HG03571 (cell line): ENCODE measurements around the gene CFAP74.

Source experiments
- ATAC-seq: cut with Tn5 transposase; IDR thresholded peaks from one replicate; pipeline ENCODE4 v1.9.1; 2021; ENCODE audit not compliant: unreplicated experiment

Gene CFAP74

DNA sequence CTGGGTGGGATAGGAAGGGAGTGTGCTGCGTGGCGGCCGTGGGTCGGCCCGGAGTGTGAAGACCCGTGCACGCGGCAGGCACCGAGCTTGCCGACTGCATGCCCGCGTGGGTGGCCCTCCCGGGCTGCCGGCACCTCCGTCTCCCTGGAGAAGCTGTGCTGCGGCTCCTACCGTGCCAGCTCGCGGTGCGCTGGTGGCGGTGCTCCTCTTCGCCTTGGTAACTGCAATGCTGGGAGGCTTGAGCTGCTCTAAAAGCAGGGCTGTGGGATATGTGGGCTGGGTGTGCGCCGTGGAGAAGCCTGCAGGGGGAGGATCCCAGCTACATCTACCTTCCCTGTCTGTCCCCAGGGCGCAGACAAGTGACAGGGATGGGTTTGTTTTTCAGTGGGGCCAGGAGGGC lies 18.0 kb upstream of the CFAP74 start:
- ATAC-seq: no peak

DNA sequence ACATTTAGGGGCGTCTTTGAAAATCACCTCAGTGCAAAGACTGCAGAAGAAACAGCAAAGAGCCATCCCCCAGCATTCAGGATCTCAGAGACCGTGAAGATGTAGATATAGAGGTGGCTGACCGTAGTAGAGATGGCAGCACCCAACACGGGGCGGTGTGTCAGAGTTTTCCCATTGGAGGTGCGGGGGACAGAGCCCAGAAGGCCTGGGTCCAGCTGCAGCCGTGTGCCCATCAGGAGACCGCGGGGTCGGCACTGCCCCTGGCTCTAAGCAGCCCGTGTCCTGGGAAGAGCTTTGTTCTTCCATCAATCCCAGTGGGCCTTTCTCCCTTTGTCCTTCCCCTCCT lies 16.7 kb upstream of the CFAP74 start:
- no peak for ATAC-seq

DNA sequence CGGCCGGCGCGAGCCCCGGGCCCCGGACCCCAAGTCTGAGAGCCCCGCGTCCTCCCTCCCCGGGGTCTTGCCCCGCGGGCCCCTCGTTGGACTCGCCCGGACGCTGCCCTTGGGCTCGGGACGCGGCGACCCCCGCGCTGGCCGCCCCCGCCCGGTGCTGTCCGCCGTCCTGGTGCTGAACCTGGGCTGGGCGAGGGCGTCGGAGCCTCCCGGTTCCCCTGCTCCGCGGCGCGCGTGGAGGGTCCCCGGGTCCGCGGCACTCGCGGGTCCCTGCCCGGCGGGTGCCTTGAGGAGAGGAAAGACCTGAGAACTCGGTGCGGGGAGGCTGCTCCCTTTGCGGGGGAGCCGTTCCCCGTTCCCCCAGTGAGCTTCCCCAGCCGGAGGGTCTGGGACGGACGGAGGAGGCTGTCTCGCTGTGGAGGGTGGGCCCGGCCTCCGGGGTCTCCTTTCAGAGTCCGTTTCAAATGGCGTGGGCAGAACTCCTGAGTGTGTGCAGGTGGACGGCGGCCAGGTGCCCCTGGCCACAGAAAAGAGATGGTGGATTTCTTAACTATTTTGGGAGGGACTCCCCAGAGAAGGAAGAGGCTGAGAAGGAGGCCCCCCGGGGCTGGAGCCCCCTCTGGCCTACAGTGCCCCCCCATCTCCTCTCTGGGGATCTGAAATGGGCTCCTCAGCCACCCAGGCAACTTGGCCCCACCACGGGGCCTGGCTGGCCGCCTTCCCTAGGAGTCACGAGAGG lies 16.2 kb upstream of the CFAP74 start:
- no peak for ATAC-seq

DNA sequence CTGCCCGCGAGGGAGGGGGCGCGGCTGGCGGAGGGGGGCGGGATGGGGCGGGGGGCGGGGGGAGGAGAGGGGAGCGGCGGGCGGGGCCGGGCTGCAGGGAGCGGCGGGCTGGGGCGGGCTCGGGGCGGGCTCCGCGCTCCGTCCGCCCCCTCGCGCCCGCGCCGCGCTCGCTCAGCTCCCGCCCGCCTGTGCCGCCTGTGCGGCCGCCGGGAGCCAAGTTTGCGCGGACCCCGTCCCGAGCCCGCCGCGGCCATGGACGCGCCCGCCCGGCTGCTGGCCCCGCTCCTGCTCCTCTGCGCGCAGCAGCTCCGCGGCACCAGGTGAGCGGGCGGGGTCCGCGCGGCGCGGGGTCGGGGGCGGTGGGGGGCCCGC lies 15.6 kb upstream of the CFAP74 start, which contains the start of gene GABRD:
Gene GABRD, plus strand, starts transcription at position 174 of the 372 bp plus-strand sequence. Its CDS starts 79 bp downstream, at position 253.
- ATAC-seq: no peak

DNA sequence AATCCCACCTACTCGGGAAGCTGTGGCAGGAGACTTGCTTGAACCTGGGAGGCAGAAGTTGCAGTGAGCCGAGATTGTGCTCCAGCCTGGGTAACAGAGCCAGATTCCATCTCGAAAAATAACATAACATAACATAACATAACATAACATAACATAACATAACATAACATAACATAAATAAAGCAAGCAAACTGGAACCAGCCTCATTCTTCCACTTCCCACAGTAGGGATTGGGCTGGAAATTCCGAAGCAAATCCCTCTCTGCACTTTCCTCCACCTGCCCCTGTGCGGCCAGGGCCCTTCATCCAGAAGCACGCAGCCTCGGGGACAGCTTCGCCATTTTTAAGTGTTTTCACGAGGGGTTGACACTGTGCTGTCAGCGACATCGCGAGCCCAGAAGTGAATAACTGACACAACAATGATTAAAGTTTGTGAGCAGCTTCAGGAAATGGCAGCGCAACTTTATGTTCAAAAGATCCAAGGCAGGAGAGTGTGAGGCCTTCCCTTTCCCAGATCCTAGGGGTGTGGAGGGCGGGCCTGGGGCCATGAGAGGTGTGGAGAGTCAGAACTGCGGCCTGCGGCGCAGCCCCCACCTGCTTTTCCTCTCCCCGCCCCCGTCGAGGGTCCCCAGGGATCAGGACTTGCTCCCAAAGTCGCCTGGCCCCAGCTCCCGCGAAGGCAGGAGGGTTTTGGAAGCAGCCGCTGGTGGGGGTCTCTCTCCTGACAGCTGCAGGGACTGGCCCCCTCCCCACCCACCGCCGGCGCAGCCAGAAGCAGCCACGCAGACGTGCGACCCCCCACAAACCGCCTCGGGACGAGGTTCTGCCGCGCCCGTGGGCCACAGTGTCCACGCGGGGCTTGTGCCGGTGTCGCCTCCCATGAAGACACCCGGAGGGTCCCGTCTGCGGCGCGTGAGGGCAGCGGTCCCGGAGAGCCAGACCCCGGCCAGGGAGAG lies 14.9 kb upstream of the CFAP74 start:
- no peak for ATAC-seq

DNA sequence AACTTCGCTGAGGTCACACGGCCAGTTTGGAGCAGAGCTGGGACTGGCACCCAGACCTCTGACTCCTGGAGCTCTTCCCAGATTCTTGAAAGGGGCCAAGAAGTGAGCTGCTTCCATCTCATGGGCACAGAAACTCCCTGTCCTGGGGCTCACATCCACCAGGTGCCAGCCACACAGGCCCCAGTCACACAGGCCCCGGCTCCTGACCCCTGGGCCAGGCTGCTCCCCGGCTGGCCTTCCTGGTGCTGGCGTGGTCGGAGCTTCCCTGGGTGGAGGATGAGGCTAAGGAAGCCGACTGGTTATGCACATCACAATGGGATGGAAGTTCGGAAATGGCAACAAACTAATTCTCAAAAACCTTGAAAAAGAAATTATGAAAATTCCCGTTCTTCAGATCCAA lies 12.5 kb upstream of the CFAP74 start:
- no peak for ATAC-seq

DNA sequence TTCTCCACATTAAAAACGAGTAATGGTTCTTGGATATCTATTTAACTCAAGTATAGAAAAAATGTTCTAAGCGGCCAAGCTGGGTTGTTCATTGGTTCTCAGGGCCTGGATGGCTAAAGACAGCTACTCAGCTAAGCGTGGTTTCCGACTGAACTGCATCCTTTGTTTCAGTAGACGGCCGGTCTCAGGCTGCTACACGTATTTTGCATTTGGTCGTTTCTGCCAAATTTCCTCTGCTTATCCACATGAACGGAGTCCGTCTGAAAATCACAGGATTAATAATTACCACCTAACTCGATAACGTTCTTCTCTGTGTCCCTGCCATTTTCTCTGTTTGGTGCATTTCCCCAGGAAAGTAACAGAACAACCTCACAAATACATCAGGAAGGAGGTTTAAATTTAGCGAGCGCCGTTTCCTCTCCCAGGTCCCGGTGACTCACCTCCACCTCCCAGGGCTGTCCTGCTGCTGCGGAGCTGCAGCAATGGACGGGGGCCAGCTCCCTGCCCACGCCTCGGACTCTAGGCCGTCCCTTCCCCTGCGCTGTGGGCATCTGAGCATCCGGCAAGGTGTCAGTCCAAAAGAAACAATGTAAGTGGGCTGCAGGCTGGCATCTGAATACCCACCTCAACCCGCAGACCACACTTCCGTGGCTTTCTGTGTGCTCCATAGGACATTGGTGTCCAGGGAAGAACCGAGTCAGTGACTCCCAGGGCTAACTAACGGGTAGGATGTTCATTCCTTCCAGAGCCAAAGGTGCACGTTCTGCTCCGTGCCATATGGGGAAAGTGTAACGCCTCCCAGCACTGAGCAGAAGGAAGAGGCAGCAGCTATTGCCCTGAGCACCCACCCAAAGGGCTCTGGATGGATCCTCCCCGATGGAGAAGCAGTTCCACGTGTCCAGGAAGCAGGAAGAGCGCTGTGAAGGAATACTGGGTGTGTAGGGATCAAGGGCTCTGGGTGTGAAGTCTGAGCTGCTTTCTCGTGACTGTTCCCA lies 11.5 kb upstream of the CFAP74 start:
- no peak for ATAC-seq

DNA sequence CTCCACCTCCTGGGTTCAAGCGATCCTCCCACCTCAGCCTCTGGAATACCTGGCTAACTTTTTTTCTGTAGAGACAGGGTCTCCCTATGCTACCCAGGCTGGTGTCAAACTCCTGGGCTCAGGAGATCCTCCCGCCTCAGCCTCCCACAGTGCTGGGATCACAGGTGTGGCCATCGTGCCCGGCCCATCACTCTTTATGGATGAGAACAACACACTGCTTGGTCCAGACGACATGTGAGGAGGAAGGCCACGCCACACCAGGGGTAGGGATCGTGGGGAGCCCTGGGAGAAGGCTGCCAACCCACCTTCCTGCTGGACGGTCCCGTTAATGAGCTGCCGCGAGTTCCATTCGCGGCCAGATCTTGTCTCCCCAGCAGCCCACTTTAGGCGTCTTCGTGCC lies 10.6 kb upstream of the CFAP74 start:
- ATAC-seq: no peak

DNA sequence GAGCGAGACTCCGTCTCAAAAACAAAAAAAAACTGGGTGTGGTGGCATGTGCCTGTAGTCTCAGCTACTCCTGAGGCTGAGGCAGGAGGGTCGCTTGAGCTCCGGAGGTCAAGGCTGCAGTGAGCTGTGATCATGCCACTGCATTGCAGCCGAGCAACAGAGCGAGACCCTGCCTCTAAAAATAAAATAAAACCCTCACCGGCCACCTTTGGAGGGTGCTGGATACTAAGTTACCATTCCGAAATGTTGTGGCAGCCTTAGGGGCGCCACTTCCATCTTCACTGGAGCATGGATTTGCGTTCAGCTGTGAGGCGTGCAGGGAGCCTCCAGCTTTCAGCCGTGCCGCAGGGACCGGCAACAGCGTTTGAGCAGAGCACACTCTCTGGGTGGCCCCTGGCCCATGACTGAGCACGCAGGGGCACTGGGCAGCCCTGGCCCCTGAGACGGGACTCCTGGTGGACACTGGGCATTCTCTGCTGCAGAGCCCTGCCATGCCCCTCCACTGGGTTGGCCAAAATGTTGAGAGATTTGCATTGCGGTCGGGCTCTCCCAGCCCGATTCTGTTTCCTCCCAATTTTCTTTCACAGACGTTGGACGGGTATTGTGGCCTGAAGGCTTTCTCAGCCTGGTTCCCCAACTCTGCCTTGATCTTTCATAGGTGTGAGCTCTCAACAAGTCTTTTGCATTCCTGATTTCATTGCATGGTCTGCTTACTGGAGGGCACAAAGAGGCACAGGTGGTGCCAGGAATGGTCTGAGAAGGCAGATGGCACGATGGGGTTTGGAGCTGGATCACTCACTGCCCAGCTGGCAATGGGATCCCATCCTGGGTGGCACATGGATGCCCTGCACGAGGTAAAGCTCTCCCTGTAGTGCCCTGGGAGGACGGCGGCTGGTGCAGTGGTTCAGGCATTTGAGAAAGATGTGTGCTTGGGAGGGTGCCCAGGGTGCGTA lies 5.8 kb upstream of the CFAP74 start:
- no peak for ATAC-seq

DNA sequence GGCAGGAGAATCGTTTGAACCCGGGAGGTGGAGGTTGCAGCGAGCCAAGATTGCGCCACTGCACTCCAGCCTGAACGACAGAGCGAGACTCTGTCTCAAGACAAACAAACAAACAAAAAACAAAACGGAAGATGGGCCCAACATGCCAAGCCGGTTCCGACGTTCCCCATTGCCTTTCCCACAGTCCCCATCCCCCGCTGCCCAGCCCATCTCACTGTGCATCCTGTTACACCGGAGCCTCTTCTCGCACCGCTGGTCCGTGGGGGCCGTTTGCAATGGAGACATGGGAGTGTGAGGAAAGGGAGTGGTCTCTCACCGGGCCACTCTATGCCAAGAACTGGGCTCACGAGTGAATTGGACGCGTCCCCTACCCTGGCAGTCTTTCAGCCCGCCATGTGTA lies 1.3 kb upstream of the CFAP74 start:
- no peak for ATAC-seq

DNA sequence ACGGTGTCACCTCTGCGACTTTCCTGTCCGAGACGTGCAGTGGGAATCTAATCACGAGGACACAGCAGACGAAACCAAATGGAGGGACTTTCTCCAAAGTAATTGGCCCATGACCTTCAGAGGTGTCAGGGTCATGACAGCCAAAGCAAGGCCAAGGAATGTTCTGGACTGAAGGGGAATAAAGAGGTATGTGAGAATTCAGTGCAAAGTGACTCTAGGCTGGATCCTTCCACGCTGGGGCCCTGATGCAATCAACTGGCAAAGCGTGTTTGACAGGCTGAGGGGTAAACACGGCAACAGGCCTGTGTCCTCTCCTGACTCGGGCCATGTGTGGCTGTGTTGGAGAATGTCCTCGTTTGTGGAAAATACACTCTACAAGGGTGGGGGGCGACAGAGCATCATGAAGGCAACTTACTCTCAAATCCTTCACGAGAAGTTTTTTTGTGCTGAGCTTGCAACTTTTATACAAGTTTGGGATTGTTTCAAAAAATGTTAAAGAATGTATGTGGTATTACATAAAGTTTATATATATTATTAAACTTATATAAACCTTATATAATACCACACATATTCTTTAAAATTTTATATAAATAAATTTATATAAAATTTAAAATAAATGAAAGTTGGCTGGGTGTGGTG lies 1.7 kb downstream of the CFAP74 start:
- no peak for ATAC-seq

DNA sequence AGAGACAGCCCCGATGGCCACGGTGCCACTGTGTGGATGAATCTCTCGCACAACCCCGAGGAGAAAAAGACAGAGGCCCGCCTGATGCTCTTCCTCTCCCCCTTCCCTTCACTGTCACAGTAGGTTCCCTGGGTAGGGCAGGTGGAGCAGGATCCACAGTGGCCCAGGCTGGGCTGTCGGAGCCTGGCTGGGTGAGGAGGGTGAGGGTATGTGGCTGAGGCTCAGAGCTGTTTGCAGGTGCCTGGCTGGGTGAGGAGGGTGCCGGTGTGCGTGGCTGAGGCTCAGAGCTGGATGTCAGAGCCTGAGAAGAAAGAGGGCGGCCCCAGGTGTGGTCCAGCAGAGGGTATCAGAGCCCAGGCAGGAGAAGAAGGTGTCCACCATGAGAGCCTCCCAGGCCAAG lies 2.7 kb downstream of the CFAP74 start:
- no peak for ATAC-seq

DNA sequence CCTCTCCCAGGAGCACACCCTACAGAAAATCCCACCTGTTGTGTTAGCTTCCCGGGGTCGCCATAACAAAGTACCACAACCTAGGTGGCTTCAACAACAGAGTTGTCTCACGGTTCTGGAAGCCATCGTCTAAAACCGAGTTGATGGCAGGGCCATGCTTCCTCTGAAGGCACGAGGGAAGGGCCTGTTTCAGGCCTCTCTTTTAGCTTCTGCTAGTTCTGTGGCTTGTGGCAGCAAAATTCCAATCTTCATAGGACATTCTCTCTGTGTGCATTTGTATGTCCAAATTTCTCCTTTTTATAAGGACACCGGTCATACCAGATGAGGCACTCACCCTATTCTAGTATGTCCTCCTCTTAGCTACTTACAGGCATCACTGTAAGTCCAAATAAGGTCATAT lies 3.2 kb downstream of the CFAP74 start:
- no peak for ATAC-seq

DNA sequence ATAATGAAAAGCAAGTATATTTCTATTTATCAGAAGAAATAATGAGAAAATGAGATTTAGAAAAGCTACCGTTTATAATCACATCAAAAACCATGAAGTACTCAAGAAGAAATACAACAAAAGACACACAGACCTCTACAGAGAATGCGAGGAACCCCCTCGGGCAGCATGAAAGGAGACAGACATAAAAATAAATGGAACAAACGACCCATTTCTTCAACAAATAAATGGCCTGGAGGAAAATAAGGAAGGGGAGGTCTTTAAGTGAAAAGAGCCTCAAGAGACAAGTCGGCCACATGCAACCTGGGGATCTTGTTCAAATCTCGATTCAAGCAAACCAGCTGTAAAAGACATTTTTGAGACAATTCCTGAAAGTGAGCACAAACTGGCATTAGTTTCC lies 6.0 kb downstream of the CFAP74 start:
- ATAC-seq: no peak

DNA sequence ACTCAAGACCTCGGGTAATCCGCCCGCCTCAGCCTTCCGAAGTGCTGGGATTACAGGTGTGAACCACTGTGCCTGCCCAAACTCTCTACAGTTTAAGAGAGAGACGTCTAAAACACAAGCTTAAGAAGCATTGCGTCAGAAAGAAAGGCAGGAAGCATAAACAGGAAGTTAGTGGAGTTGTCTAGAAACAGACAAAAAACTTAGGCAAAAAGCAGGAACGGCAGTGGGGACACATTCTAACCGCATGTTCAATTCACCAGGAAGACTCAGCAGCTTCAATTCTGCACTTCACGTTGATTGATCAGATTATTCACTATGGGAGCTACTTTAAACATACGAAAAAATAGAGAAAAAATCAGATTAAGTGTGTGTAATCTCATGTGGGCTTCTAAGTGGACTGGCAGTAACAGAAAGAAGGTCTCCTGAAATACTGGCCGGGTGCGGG lies 7.4 kb downstream of the CFAP74 start:
- ATAC-seq: no peak

DNA sequence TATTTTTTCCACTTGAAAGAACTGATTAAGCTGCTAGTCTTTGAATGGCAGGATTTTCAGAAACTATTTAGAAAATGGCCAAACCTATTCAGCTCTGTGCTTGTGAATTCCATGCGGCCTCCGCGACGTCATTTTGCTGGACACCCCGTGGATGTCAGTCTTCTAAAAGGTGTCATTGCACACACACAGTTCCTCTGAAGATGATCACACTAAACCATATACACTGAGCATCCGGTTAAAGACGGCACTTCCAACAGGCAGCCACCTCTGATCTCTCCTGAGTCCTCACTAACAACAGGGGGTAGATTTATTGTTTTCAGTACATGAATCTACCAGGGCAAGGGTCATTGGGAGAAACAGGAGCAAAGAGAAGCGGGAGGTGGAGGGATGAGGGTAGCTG lies 9.1 kb downstream of the CFAP74 start:
- no peak for ATAC-seq

DNA sequence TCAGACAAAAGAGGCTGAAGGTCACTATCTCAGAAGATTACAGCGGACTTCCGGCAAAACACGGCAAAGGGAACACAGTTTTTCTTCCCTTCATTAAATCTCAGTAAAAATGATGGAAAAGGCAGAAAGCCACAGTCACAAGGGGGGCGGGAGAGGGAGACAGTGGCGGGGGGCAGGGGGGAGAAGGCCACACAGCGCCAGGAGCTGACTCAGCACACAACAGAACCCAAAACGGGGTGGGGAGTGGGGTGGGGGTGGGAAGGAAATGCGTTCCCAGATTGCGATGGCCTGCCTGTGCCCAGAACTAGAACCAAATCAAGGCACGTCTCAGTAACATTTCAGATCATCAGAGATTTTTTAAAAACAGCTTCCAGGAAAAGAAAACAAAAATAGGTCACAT lies 13.4 kb downstream of the CFAP74 start:
- no peak for ATAC-seq

DNA sequence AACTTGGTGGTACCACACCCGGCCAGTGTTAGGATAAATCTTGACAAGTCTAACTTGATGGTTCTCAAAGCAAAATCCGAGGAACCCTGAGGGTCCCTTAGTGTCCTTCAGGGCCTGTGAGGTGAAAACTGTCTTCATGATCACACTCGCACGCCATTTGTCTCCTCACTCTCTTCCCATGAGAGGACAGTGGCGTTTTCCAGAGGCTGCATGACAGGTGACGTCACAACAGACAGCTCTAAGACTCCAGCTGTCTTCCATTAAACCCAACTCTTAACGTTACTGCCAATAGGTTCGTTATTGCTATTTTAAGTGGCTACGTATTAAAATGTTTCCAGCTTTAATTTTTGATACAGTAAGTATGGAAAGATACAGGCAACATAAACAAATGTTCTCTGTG lies 13.8 kb downstream of the CFAP74 start:
- no peak for ATAC-seq

DNA sequence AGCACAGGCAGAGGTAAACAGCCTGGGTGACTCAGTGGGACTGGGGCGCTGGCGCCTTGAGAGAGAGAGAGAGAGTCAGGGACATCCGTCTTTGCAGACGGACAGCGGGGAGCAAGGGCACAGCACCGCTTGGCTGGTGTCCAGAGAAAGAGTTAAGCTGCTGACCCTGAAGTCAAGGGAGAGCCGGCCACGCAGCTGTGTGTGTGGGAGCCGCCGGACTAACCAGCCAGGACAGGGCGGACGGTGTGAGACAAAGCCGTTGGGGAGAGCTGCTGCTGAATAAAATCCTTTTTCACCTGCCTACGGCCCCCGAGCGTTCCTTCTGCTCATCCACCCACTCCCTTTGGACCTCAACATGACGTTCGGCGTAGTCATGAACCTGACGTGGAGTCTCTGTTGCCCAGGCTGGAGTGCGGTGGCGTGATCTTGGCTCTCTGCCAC lies 14.5 kb downstream of the CFAP74 start:
- ATAC-seq: no peak
